Lower leg skin (tissue), 4 donors: Measurements from ENCODE around the gene CFAP43. TPM values are rescaled to one million over a fixed set of nuclear protein-coding genes. Genes with fewer than 3 reads are reported as not detected.

Experiments used
- DNase-seq, 2 donors: peaks; one replicate each; pipeline ENCODE4 v3.0.0-alpha.2; 2019; ENCODE audit warnings: low spot score in 2 of 2
- H3K4me3 ChIP-seq: fragments of 200-600 bp; sonication (generic); 2 replicates; pipeline ENCODE4 v1.5.1; 2017; ENCODE audit warnings: mild to moderate bottlenecking, low read depth; ENCODE audit not compliant: poor library complexity, severe bottlenecking
- CTCF ChIP-seq, 3 donors: fragments of 450-650 bp; IDR thresholded peaks; one replicate each; pipeline ENCODE4 v1.5.1; 2016; ENCODE audit warnings: antibody characterized with exemption in 3 of 3, mild to moderate bottlenecking in 3 of 3, moderate library complexity in 2 of 3
- POLR2A ChIP-seq, 2 donors: fragments of 450-650 bp; IDR thresholded peaks; one replicate each; pipeline ENCODE4 v1.6.1; 2016 to 2017; ENCODE audit warnings: antibody characterized with exemption in 2 of 2, mild to moderate bottlenecking in 1 of 2, moderate library complexity in 1 of 2
- WGBS, 2 donors: methylation state at CpG; one replicate each; pipeline ENCODE4 v1.1.5; 2018; 5-methylcytosine and 5-hydroxymethylcytosine counted together
- intact Hi-C: fragments of 100-400 bp; cut with DNase I; formaldehyde crosslinking; loops from one replicate; pipeline ENCODE4 v1.15.0; 2023; ENCODE audit warnings: low total_unique reads
- total RNA-seq, 4 donors: library from RNA; depleted of rRNA; stranded (reverse); fragments of >200 nt; gene quantifications; one replicate each; pipeline ENCODE4 v1.1.0, GENCODE V29; 2016

The CFAP43 gene
- total RNA-seq: 1 to 10 TPM in 1 of 4 donors, under 1 TPM in 3; 0.19 to 1.6 (median 0.50) TPM

GRCh38 chr10:104231784-104232612, at the start of gene CFAP43:
Gene CFAP43 (minus strand): TSS chr10:104232364. CDS start chr10:104232246, 118 bp downstream.
- peak within 1 kb of the TSS; percentile 43 for H3K4me3 ChIP-seq
- intact Hi-C loops: no loop called here
- 1% methylated on average over 31 to 55 of the region's 60 CpGs for WGBS, 2 donors
- peak; percentile 98 to 100 for DNase-seq
- TF ChIP-seq CTCF (IDR thresholded peaks at IDR 0.05) (no peak), POLR2A (IDR thresholded peaks at IDR 0.05) (no peak)

GRCh38 chr10:104281694-104282093, 49.5 kb upstream of the CFAP43 start:
- no peak for TF ChIP-seq CTCF (IDR thresholded peaks at IDR 0.05)
- no peak for TF ChIP-seq POLR2A (IDR thresholded peaks at IDR 0.05)
- no peak overlapping the region for H3K4me3 ChIP-seq
- DNase-seq: no peak
- 81 to 92% methylated on average over 3 of the region's 3 CpGs for WGBS, 2 donors
- intact Hi-C loops: no loop called here

- H3K4me3 ChIP-seq: no peak overlapping the region
- no peak for DNase-seq
- TF ChIP-seq CTCF (IDR thresholded peaks at IDR 0.05) (no peak), POLR2A (IDR thresholded peaks at IDR 0.05) (no peak)
- WGBS, 2 donors: 96 to 97% methylated on average over 3 of the region's 3 CpGs
- intact Hi-C loops: no loop called here
Measured at GRCh38 chr10:104279550-104280259, 47.5 kb upstream of the CFAP43 start.

GRCh38 chr10:104277785-104278184, 45.6 kb upstream of the CFAP43 start:
- no peak for DNase-seq
- WGBS, 2 donors: 77 to 83% methylated on average over 2 of the region's 2 CpGs
- H3K4me3 ChIP-seq: no peak overlapping the region
- intact Hi-C loops: no loop called here
- TF ChIP-seq POLR2A (IDR thresholded peaks at IDR 0.05): no peak
- TF ChIP-seq CTCF (IDR thresholded peaks at IDR 0.05): no peak

GRCh38 chr10:104276192-104276591, 44.0 kb upstream of the CFAP43 start:
- H3K4me3 ChIP-seq: no peak overlapping the region
- WGBS, 2 donors: 74 to 80% methylated on average over 1 of the region's 1 CpG
- intact Hi-C loops: no loop called here
- no peak for TF ChIP-seq POLR2A (IDR thresholded peaks at IDR 0.05)
- TF ChIP-seq CTCF (IDR thresholded peaks at IDR 0.05): no peak
- DNase-seq: no peak
